HepG2 (cell line): ENCODE results near the gene CPT1B. TPM values are rescaled to one million over a fixed set of nuclear protein-coding genes. Genes with fewer than 3 reads are reported as not detected.

ENCODE experiments used
- IKZF1 ChIP-seq: fragments of 450-650 bp; IDR thresholded peaks from 2 replicates; pipeline ENCODE4 v1.7.1; 2016
- KDM2A ChIP-seq: sonication (generic); formaldehyde crosslinking; IDR thresholded peaks from 2 replicates; pipeline ENCODE4 v1.4.0; 2020; ENCODE audit warnings: low read depth, missing genetic modification reagents, borderline replicate concordance
- MIER3 ChIP-seq: IDR thresholded peaks from 2 replicates; pipeline ENCODE4 v1.6.1; 2016; ENCODE audit warnings: missing compliant biosample characterization, borderline replicate concordance
- SATB2 ChIP-seq: sonication (generic); formaldehyde crosslinking; IDR thresholded peaks from 2 replicates; pipeline ENCODE4 v1.5.0; 2020; ENCODE audit warnings: missing genetic modification reagents
- SMC3 ChIP-seq: IDR thresholded peaks from 2 replicates; pipeline ENCODE4 v1.6.1; 2011; ENCODE audit warnings: low read length, improper control_type of control experiment
- WIZ ChIP-seq: sonication (generic); formaldehyde crosslinking; IDR thresholded peaks from 2 replicates; pipeline ENCODE4 v1.5.1; 2020; ENCODE audit warnings: mild to moderate bottlenecking, missing genetic modification reagents
- ZFP37 ChIP-seq: sonication (generic); formaldehyde crosslinking; IDR thresholded peaks from 2 replicates; pipeline ENCODE4 v1.4.0; 2020; ENCODE audit warnings: missing genetic modification reagents, borderline replicate concordance
- ZIK1 ChIP-seq: sonication (generic); formaldehyde crosslinking; IDR thresholded peaks from 2 replicates; pipeline ENCODE4 v1.5.0; 2020; ENCODE audit warnings: mild to moderate bottlenecking, low read depth, missing genetic modification reagents, borderline replicate concordance
- ZKSCAN1 ChIP-seq: fragments of 150-350 bp; IDR thresholded peaks from 2 replicates; pipeline ENCODE4 v1.6.1; 2014; ENCODE audit warnings: low read length
- ZNF253 ChIP-seq: sonication (generic); formaldehyde crosslinking; IDR thresholded peaks from 2 replicates; pipeline ENCODE4 v1.8.0; 2022; ENCODE audit warnings: mild to moderate bottlenecking, missing genetic modification reagents, borderline replicate concordance
- ZNF256 ChIP-seq: sonication (generic); formaldehyde crosslinking; conservative IDR thresholded peaks from 2 replicates; pipeline ENCODE4 v1.4.0; 2020; ENCODE audit warnings: missing genetic modification reagents
- ZNF326 ChIP-seq: sonication (generic); formaldehyde crosslinking; IDR thresholded peaks from 2 replicates; pipeline ENCODE4 v1.4.0; 2020; ENCODE audit warnings: missing genetic modification reagents, borderline replicate concordance
- ZNF605 ChIP-seq: sonication (generic); formaldehyde crosslinking; IDR thresholded peaks from 2 replicates; pipeline ENCODE4 v1.8.0; 2022; ENCODE audit warnings: mild to moderate bottlenecking, missing genetic modification reagents
- ZNF891 ChIP-seq: sonication (generic); formaldehyde crosslinking; IDR thresholded peaks from 2 replicates; pipeline ENCODE4 v1.5.0; 2020; ENCODE audit warnings: mild to moderate bottlenecking, missing genetic modification reagents
- polyA plus RNA-seq, 8 experiments: library from polyadenylated mRNA; depleted of rRNA in 3 of 8; stranded (reverse) in 7 of 8; unstranded in 1 of 8; fragments of >200 nt; fragmentation: Illumina TruSeq in 4 of 8; extraction: Trizol in 4 of 8; gene quantifications; 2 replicates each; pipeline versions ENCODE4 v1.2.1 to v1.2.3, GENCODE V29; 2011 to 2016; ENCODE audit warnings: low read depth in 4 of 8, missing spikeins in 1 of 8, mixed read lengths in 1 of 8; ENCODE audit not compliant: insufficient read depth in 1 of 8
- total RNA-seq, 5 experiments: library from RNA; depleted of rRNA; stranded (reverse); fragments of >200 nt; fragmentation: Illumina TruSeq; extraction: Trizol; gene quantifications; 2 replicates each; pipeline ENCODE4 v1.2.3, GENCODE V29; 2016; ENCODE audit warnings: low read depth in 1 of 5
- TF ChIP-seq, protein P1 (sequence below): sonication (generic); formaldehyde crosslinking; IDR thresholded peaks from 2 replicates; pipeline ENCODE4 v1.8.0; 2022; ENCODE audit warnings: mild to moderate bottlenecking, missing genetic modification reagents
- TF ChIP-seq, protein P2 (sequence below): fragments of 450-650 bp; IDR thresholded peaks from 2 replicates; pipeline ENCODE4 v1.6.1; 2016
- TF ChIP-seq, protein P3 (sequence below): sonication (generic); formaldehyde crosslinking; IDR thresholded peaks from 2 replicates; pipeline ENCODE4 v1.9.0; 2021; ENCODE audit warnings: mild to moderate bottlenecking, missing genetic modification reagents
- TF ChIP-seq, protein P4 (sequence below): IDR thresholded peaks from 2 replicates; pipeline ENCODE4 v1.6.1; 2016; ENCODE audit warnings: low read depth

The CPT1B gene
- total and polyA plus RNA-seq, 2 of the 13 experiments (the other 11 are each of a cell fraction or from before 2014, with no cell fraction given), result 9.2 to 19.5 TPM

DNA sequence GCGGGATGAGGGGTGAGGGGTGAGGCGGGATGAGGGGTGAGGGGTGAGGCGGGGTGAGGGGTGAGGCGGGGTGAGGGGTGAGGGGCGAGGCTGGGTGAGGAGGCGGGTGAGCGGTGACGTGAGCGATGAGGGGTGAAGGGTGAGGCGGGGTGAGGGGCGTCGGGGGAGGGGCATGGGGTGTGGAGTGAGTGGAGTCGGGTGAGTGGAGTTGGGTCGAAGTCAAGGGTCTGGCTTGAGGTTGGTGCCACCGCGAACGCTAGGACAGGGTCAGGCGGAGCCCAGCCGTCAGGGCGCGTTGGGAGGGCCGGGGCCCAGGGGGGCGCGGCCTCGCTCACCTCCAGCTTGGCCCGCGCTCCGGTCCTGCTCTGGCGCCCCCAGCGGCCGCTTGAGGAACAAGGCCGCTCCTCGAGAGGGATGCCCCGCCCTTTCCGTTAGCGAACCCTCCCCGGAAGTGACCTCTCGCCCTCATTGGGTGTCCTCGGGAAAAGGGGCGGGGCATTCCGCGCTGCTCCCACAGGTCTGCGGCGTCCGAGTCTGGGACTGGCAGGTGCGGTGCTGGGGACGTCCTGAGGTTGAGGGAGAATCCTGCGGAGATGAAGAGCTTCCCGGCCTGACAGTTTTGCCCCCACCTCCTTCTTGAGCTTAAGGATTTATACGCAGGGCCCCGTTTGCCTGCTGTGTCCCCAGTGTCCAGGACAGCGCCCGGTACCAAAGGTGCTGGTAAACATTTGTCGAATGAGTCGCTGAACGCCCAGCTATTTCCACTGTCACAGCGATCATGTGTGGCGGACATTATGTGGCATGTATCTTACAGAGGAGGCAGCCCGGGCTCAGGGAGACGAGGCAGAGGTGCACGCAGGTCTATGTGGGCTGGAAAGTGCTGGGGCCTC lies 15.5 kb downstream of the CPT1B start, which contains the start of gene SYCE3 (continued):
- peak; percentile 45; the same call in 1 of the 2 replicates for TF ChIP-seq MIER3 (CRISPR knock-in tag)
- TF ChIP-seq WIZ (CRISPR knock-in tag), result no peak
- TF ChIP-seq IKZF1, result no peak
- peak; percentile 82 for TF ChIP-seq KDM2A
- TF ChIP-seq, protein P1, sequence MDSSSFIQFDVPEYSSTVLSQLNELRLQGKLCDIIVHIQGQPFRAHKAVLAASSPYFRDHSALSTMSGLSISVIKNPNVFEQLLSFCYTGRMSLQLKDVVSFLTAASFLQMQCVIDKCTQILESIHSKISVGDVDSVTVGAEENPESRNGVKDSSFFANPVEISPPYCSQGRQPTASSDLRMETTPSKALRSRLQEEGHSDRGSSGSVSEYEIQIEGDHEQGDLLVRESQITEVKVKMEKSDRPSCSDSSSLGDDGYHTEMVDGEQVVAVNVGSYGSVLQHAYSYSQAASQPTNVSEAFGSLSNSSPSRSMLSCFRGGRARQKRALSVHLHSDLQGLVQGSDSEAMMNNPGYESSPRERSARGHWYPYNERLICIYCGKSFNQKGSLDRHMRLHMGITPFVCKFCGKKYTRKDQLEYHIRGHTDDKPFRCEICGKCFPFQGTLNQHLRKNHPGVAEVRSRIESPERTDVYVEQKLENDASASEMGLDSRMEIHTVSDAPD (CRISPR knock-in tag), result no peak
- no peak for TF ChIP-seq ZNF605 (CRISPR knock-in tag)
- TF ChIP-seq SATB2 (CRISPR knock-in tag), result no peak
- no peak for TF ChIP-seq ZNF326
- TF ChIP-seq, protein P2, sequence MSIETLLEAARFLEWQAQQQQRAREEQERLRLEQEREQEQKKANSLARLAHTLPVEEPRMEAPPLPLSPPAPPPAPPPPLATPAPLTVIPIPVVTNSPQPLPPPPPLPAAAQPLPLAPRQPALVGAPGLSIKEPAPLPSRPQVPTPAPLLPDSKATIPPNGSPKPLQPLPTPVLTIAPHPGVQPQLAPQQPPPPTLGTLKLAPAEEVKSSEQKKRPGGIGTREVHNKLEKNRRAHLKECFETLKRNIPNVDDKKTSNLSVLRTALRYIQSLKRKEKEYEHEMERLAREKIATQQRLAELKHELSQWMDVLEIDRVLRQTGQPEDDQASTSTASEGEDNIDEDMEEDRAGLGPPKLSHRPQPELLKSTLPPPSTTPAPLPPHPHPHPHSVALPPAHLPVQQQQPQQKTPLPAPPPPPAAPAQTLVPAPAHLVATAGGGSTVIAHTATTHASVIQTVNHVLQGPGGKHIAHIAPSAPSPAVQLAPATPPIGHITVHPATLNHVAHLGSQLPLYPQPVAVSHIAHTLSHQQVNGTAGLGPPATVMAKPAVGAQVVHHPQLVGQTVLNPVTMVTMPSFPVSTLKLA, result no peak
- no peak for TF ChIP-seq ZNF891
- TF ChIP-seq, protein P3, sequence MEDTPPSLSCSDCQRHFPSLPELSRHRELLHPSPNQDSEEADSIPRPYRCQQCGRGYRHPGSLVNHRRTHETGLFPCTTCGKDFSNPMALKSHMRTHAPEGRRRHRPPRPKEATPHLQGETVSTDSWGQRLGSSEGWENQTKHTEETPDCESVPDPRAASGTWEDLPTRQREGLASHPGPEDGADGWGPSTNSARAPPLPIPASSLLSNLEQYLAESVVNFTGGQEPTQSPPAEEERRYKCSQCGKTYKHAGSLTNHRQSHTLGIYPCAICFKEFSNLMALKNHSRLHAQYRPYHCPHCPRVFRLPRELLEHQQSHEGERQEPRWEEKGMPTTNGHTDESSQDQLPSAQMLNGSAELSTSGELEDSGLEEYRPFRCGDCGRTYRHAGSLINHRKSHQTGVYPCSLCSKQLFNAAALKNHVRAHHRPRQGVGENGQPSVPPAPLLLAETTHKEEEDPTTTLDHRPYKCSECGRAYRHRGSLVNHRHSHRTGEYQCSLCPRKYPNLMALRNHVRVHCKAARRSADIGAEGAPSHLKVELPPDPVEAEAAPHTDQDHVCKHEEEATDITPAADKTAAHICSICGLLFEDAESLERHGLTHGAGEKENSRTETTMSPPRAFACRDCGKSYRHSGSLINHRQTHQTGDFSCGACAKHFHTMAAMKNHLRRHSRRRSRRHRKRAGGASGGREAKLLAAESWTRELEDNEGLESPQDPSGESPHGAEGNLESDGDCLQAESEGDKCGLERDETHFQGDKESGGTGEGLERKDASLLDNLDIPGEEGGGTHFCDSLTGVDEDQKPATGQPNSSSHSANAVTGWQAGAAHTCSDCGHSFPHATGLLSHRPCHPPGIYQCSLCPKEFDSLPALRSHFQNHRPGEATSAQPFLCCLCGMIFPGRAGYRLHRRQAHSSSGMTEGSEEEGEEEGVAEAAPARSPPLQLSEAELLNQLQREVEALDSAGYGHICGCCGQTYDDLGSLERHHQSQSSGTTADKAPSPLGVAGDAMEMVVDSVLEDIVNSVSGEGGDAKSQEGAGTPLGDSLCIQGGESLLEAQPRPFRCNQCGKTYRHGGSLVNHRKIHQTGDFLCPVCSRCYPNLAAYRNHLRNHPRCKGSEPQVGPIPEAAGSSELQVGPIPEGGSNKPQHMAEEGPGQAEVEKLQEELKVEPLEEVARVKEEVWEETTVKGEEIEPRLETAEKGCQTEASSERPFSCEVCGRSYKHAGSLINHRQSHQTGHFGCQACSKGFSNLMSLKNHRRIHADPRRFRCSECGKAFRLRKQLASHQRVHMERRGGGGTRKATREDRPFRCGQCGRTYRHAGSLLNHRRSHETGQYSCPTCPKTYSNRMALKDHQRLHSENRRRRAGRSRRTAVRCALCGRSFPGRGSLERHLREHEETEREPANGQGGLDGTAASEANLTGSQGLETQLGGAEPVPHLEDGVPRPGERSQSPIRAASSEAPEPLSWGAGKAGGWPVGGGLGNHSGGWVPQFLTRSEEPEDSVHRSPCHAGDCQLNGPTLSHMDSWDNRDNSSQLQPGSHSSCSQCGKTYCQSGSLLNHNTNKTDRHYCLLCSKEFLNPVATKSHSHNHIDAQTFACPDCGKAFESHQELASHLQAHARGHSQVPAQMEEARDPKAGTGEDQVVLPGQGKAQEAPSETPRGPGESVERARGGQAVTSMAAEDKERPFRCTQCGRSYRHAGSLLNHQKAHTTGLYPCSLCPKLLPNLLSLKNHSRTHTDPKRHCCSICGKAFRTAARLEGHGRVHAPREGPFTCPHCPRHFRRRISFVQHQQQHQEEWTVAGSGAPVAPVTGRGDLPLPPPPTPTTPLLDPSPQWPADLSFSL (CRISPR knock-in tag), result no peak
- no peak for TF ChIP-seq ZFP37 (CRISPR knock-in tag)
- TF ChIP-seq, protein P4, sequence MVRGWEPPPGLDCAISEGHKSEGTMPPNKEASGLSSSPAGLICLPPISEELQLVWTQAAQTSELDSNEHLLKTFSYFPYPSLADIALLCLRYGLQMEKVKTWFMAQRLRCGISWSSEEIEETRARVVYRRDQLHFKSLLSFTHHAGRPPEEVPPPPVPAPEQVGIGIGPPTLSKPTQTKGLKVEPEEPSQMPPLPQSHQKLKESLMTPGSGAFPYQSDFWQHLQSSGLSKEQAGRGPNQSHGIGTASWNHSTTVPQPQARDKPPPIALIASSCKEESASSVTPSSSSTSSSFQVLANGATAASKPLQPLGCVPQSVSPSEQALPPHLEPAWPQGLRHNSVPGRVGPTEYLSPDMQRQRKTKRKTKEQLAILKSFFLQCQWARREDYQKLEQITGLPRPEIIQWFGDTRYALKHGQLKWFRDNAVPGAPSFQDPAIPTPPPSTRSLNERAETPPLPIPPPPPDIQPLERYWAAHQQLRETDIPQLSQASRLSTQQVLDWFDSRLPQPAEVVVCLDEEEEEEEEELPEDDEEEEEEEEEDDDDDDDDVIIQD (CRISPR knock-in tag), result no peak
- TF ChIP-seq ZKSCAN1, result no peak
- TF ChIP-seq ZIK1 (CRISPR knock-in tag), result no peak
- TF ChIP-seq SMC3, result peak; percentile 10; the same call in 1 of the 2 replicates
- no peak for TF ChIP-seq ZNF256 (CRISPR knock-in tag)
- TF ChIP-seq ZNF253 (CRISPR knock-in tag), result no peak
